Naive thymus-derived CD4-positive, alpha-beta T cell (primary cell): ENCODE measurements around the gene TMC1. TPM values are rescaled to one million over a fixed set of nuclear protein-coding genes. Genes with fewer than 3 reads are reported as not detected.
A peak's percentile ranks its signal among the peaks of the same experiment; 100 is the strongest.
"Not testable (repeated sequence)": the region's sequence is repeated elsewhere in the genome, so short reads cannot be mapped to it uniquely, and the experiment has no call there.

Source experiments
- ATAC-seq: fragments of 150-1000 bp; cut with Tn5 transposase; 2 replicates; pipeline ENCODE4 v1.10.0; 2021; ENCODE audit warnings: mild to moderate bottlenecking, moderate library complexity
- CTCF ChIA-PET: fragments of 350-600 bp; sonication (Branson Sonifier 250); formaldehyde crosslinking; loops from one replicate; lab custom pipeline; 2021; ENCODE audit warnings: antibody characterized with exemption; lab: Charles Lee
- POLR2A ChIA-PET: fragments of 350-600 bp; sonication (Branson Sonifier 250); formaldehyde crosslinking; loops from one replicate; lab custom pipeline; 2021; ENCODE audit warnings: antibody characterized with exemption, inconsistent platforms; lab: Charles Lee
- DNase-seq, 9 donors: peaks; one replicate each; pipeline versions ENCODE4 v3.0.0 to v3.0.0-alpha.2; 2020 to 2022; ENCODE audit warnings: mixed read lengths in 1 of 9
- H3K27ac ChIP-seq: one replicate; pipeline ENCODE4 v1.7.0; 2013; ENCODE audit warnings: mild to moderate bottlenecking, low read depth, low read length, moderate library complexity
- H3K27me3 ChIP-seq, 2 donors: one replicate each; pipeline ENCODE4 v1.7.0; 2013; ENCODE audit warnings: low read length in 2 of 2, mild to moderate bottlenecking in 2 of 2, moderate library complexity in 2 of 2; ENCODE audit not compliant: control insufficient read depth in 2 of 2, insufficient read depth in 2 of 2
- H3K36me3 ChIP-seq, 3 experiments: 1 replicate in 2 of 3; 2 replicates in 1 of 3; pipeline ENCODE4 v1.7.0; 2013; ENCODE audit warnings: low read length in 3 of 3, mild to moderate bottlenecking in 3 of 3, moderate library complexity in 1 of 3; ENCODE audit not compliant: insufficient read depth in 3 of 3, control insufficient read depth in 2 of 3
- H3K4me1 ChIP-seq, 2 donors: one replicate each; pipeline ENCODE4 v1.7.0; 2013; ENCODE audit warnings: low read length in 2 of 2, mild to moderate bottlenecking in 2 of 2, moderate library complexity in 1 of 2; ENCODE audit not compliant: control insufficient read depth in 2 of 2, insufficient read depth in 2 of 2
- H3K4me3 ChIP-seq: 2 replicates; pipeline ENCODE4 v1.7.0; 2013; ENCODE audit warnings: mild to moderate bottlenecking, low read length
- H3K9me3 ChIP-seq, 3 experiments: 1 replicate in 2 of 3; 2 replicates in 1 of 3; pipeline ENCODE4 v1.7.0; 2013; ENCODE audit warnings: low read length in 3 of 3; ENCODE audit not compliant: control insufficient read depth in 2 of 3
- H3K27ac Mint-ChIP-seq, 9 donors: one replicate each; pipeline ENCODE4 v1.8.0; 2020 to 2022; ENCODE audit warnings: mixed read lengths in 9 of 9, mild to moderate bottlenecking in 8 of 9, moderate library complexity in 5 of 9, inconsistent platforms in 2 of 9
- H3K27me3 Mint-ChIP-seq, 5 donors: one replicate each; pipeline ENCODE4 v1.8.0; 2021 to 2022; ENCODE audit warnings: mixed read lengths in 5 of 5, mild to moderate bottlenecking in 1 of 5
- H3K36me3 Mint-ChIP-seq, 5 donors: one replicate each; pipeline ENCODE4 v1.8.0; 2020 to 2022; ENCODE audit warnings: mixed read lengths in 5 of 5, mild to moderate bottlenecking in 3 of 5, inconsistent platforms in 1 of 5
- H3K4me1 Mint-ChIP-seq, 7 donors: one replicate each; pipeline ENCODE4 v1.8.0; 2020 to 2022; ENCODE audit warnings: mixed read lengths in 7 of 7, mild to moderate bottlenecking in 3 of 7, inconsistent platforms in 1 of 7
- H3K4me3 Mint-ChIP-seq, 10 donors: one replicate each; pipeline ENCODE4 v1.8.0; 2020 to 2022; ENCODE audit warnings: mild to moderate bottlenecking in 10 of 10, mixed read lengths in 10 of 10, moderate library complexity in 6 of 10, inconsistent platforms in 2 of 10
- H3K9me3 Mint-ChIP-seq, 11 donors: one replicate each; pipeline ENCODE4 v1.8.0; 2020 to 2022; ENCODE audit warnings: mixed read lengths in 11 of 11, mild to moderate bottlenecking in 4 of 11, inconsistent platforms in 1 of 11, moderate library complexity in 1 of 11
- intact Hi-C, 2 donors: fragments of 100-400 bp; cut with micrococcal nuclease; formaldehyde crosslinking; loops; one replicate each; pipeline ENCODE4 v1.15.1; 2023
- polyA plus RNA-seq, 2 donors: library from polyadenylated mRNA; unstranded; fragments of 300-500 nt; fragmentation: Illumina TruSeq; gene quantifications; one replicate each; pipeline ENCODE4 v1.2.3, GENCODE V29; 2021
- total RNA-seq, 6 experiments: library from RNA in 5 of 6; stranded (reverse) in 5 of 6; gene quantifications; 1 replicate in 5 of 6; 2 replicates in 1 of 6; pipeline ENCODE4 v1.2.3 and lab custom pipeline; 2021 to 2026

TMC1 gene
- total RNA-seq: not detected
- polyA plus RNA-seq: not detected
- not detected for total RNA-seq (lab: John Stamatoyannopoulos, UW)

DNA sequence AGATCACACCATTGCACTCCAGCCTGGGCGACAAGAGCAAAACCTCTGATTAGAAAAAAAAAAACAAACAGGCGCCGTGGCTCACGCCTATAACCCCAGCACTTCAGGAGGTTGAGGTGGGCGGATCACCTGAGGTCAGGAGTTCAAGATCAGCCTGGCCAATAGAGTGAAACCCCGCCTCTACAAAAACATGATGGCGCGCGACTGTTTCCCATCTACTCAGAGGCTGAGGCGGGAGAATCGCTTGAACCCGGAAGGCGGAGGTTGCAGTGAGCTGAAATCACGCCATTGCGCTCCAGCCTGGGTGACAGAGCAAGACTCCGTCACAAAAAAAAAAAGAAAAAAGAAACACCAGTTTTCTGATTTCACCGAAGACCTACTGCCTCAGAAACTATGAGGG, at the start of gene TMC1:
Gene TMC1, plus strand, starts transcription at position 193 of the 400 bp plus-strand sequence. CDS start 127,041 bp downstream, outside the sequence.
- H3K27me3 ChIP-seq, H3K4me1 ChIP-seq, H3K4me3 Mint-ChIP-seq, CTCF ChIA-PET, H3K9me3 ChIP-seq, H3K27me3 Mint-ChIP-seq, H3K9me3 Mint-ChIP-seq, H3K27ac ChIP-seq, DNase-seq, ATAC-seq, H3K36me3 ChIP-seq, H3K4me3 ChIP-seq, H3K36me3 Mint-ChIP-seq, POLR2A ChIA-PET: not testable (repeated sequence)
- peak within 1 kb of the TSS in 4 of 9 donors; percentile 10 to 74 (median 26) for H3K27ac Mint-ChIP-seq
- intact Hi-C loops: loop anchor here (5.0 to 10.0 kb wide), 3 partner anchors 36 to 757 kb away; partner anchors contain the start of genes CEMIP2 (in 2 of the 2) and ANXA1 (in 1 of the 2)
- peaks cover 2 to 25% (median 7%) of the 10 kb centered on the region in 7 donors for H3K4me1 Mint-ChIP-seq

GRCh38 chr9:72473474-72474261, 47.7 kb upstream of the TMC1 start:
- intact Hi-C loops: loop anchor here (1.0 to 10.0 kb wide), 6 partner anchors 30 to 119 kb away; no protein-coding TSS in a partner anchor
- ChIA-PET POLR2A (no interaction called here), CTCF (no interaction called here)
- Mint-ChIP-seq H3K36me3 (peaks cover 0 to 9% (median 0%) of the 10 kb centered on the region in 5 donors), H3K27ac (peak overlapping the region in 4 of 9 donors; percentile 63 to 88 (median 78)), H3K4me3 (peak overlapping the region in 1 of 10 donors; percentile 62), H3K4me1 (peaks cover 8 to 47% (median 13%) of the 10 kb centered on the region in 7 donors), H3K9me3 (peaks cover 0 to 6% (median 0%) of the 10 kb centered on the region in 11 donors), H3K27me3 (peaks cover 0 to 4% (median 0%) of the 10 kb centered on the region in 5 donors)
- no peaks in the 10 kb centered on the region for H3K36me3 ChIP-seq
- no peak overlapping the region for H3K4me3 ChIP-seq
- no peak overlapping the region for H3K27ac ChIP-seq
- no peaks in the 10 kb centered on the region for H3K9me3 ChIP-seq
- ATAC-seq (peak; percentile 62), DNase-seq (no peak)
- peaks cover 0 to 6% of the 10 kb centered on the region in 2 donors for H3K4me1 ChIP-seq
- H3K27me3 ChIP-seq: no peaks in the 10 kb centered on the region

DNA sequence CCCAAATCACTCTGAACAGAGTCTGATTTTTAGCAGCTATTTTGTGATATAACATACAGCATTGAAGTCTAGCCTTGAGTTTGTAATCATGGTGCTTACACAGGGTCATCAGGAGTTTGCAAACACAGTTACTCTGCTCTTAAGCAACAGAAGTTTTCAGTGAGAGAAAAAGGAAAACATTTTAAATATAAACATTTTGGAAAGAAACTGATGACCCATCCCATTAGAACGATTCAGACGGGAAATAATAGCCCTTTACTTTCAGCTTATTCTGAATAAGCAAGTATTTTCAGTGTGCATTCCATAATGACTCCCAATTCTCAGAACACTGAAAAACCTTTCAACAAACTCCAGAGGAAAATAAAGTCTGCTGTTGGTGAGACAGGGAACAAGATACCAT, 46.7 kb upstream of the TMC1 start:
- H3K9me3 ChIP-seq: no peaks in the 10 kb centered on the region
- H3K27me3 ChIP-seq: no peaks in the 10 kb centered on the region
- H3K4me3 ChIP-seq: no peak overlapping the region
- no peak overlapping the region for H3K27ac ChIP-seq
- Mint-ChIP-seq H3K4me3 (no peak overlapping the region), H3K27ac (peak overlapping the region in 2 of 9 donors; percentile 74 to 81), H3K4me1 (peaks cover 8 to 56% (median 22%) of the 10 kb centered on the region in 7 donors), H3K36me3 (peaks cover 0 to 7% (median 0%) of the 10 kb centered on the region in 5 donors), H3K9me3 (peaks cover 0 to 6% (median 0%) of the 10 kb centered on the region in 11 donors), H3K27me3 (peaks cover 0 to 4% (median 0%) of the 10 kb centered on the region in 5 donors)
- ATAC-seq (no peak), DNase-seq (no peak)
- POLR2A ChIA-PET: no interaction called here
- no peaks in the 10 kb centered on the region for H3K36me3 ChIP-seq
- CTCF ChIA-PET: interaction anchor here (0.6 kb wide), 1 partner anchor 90 kb away, joined by 3 read pairs; no protein-coding TSS in a partner anchor
- intact Hi-C loops: loop anchor here (5.0 to 10.0 kb wide), 3 partner anchors 50 to 118 kb away; no protein-coding TSS in a partner anchor
- H3K4me1 ChIP-seq: peaks cover 0 to 6% of the 10 kb centered on the region in 2 donors

DNA sequence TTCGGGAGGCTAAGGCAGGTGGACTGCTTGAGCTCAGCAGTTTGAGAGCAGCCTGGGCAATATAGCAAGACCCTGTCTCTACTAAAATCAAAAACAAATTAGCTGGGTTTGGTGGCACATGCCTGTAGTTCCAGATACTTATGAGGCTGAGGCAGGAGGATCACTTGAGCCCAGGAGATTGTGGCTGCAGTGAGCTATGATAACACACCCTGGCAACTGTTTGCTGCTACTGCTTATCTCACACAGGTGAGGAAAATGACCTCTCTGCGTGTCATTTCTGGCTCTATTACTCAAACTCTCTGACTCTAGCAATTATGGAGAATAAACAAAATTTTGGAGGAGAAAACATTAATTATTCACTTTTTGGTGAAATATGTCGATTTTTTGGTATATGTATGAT, 45.3 kb upstream of the TMC1 start:
- CTCF ChIA-PET: no interaction called here
- Histone ChIP-seq H3K9me3 (no peaks in the 10 kb centered on the region), H3K27ac (no peak overlapping the region), H3K4me1 (peaks cover 0 to 6% of the 10 kb centered on the region in 2 donors), H3K4me3 (no peak overlapping the region), H3K27me3 (no peaks in the 10 kb centered on the region), H3K36me3 (no peaks in the 10 kb centered on the region)
- H3K27ac Mint-ChIP-seq: no peak overlapping the region
- H3K9me3 Mint-ChIP-seq: peaks cover 0 to 4% (median 0%) of the 10 kb centered on the region in 11 donors
- H3K27me3 Mint-ChIP-seq: peaks cover 0 to 4% (median 0%) of the 10 kb centered on the region in 5 donors
- POLR2A ChIA-PET: interaction anchor here (1.2 kb wide), 1 partner anchor 57 kb away, joined by 3 read pairs; no protein-coding TSS in a partner anchor
- H3K4me1 Mint-ChIP-seq: peaks cover 8 to 55% (median 22%) of the 10 kb centered on the region in 7 donors
- DNase-seq (no peak), ATAC-seq (no peak)
- intact Hi-C loops: loop anchor here in 1 of 2 donors (10.0 kb wide), 1 partner anchor 51 kb away; no protein-coding TSS in a partner anchor
- H3K36me3 Mint-ChIP-seq: peaks cover 0 to 6% (median 0%) of the 10 kb centered on the region in 5 donors
- H3K4me3 Mint-ChIP-seq: no peak overlapping the region

DNA sequence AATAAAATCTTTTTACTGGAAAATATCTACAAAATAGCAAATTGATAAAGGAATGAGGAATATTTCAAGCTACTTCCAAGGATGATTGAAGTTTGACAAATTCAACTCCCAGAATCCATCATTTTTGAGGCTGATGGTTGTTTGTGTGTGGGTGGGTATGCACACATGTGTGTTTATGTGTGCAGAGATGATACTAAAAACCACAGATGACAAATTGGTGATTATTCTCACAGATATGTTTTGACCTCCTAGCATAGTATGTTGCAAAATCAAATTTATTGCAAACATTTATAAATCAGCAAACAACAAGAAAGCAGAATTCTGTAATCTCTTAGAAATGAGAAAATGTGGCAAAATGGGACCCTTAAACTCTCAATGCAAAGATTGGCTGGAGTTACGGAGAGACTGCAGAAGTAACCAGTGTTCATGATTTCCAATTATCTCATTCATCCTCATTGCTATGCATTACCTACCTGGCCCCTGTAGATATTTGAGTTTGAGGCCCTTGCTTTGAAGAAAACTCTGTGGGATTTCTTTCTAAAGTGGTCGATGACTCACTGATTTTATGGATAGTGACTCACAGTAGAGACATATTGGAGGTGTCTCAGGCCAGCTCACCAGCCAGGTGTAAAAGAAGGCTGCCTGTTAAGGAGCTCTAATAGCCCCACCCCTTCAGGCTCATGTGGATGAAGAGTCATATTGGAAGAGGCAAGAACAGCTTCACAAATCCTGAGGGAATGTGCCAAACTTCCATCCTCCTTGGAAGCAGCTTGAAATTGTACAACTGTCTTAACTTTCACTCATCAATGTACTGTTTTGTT, 44.6 kb upstream of the TMC1 start:
- intact Hi-C loops: loop anchor here in 1 of 2 donors (10.0 kb wide), 1 partner anchor 52 kb away; no protein-coding TSS in a partner anchor
- peaks cover 8 to 52% (median 22%) of the 10 kb centered on the region in 7 donors for H3K4me1 Mint-ChIP-seq
- H3K4me1 ChIP-seq: peaks cover 0 to 6% of the 10 kb centered on the region in 2 donors
- H3K36me3 ChIP-seq: no peaks in the 10 kb centered on the region
- no peaks in the 10 kb centered on the region for H3K27me3 ChIP-seq
- peak in 1 of 9 donors; percentile 44 for DNase-seq
- H3K4me3 Mint-ChIP-seq: no peak overlapping the region
- ChIA-PET CTCF (no interaction called here), POLR2A (interaction anchor here (1.2 kb wide), 1 partner anchor 56 kb away, joined by 3 read pairs; no protein-coding TSS in a partner anchor)
- peaks cover 0 to 3% (median 0%) of the 10 kb centered on the region in 11 donors for H3K9me3 Mint-ChIP-seq
- H3K36me3 Mint-ChIP-seq: peaks cover 0 to 3% (median 0%) of the 10 kb centered on the region in 5 donors
- H3K27me3 Mint-ChIP-seq: peaks cover 0 to under 1% (median 0%) of the 10 kb centered on the region in 5 donors
- ATAC-seq: no peak
- H3K9me3 ChIP-seq: no peaks in the 10 kb centered on the region
- no peak overlapping the region for H3K4me3 ChIP-seq
- H3K27ac ChIP-seq: no peak overlapping the region
- peak overlapping the region in 2 of 9 donors; percentile 45 for H3K27ac Mint-ChIP-seq
